Spleen (tissue), 11 donors: Measurements from ENCODE around the gene MYO3B. TPM values are rescaled to one million over a fixed set of nuclear protein-coding genes. Genes with fewer than 3 reads are reported as not detected.

Experiments used
- DNase-seq: peaks from one replicate; pipeline ENCODE4 v3.0.0-alpha.2; 2020
- H3K27ac ChIP-seq, 8 donors: fragments of 200-600 bp; sonication (generic) in 7 of 8; 1 replicate in 4 of 8; 2 replicates in 4 of 8; pipeline versions ENCODE4 v1.5.0 to v1.8.0; 2016 to 2021; ENCODE audit warnings: inconsistent platforms in 4 of 8, mild to moderate bottlenecking in 4 of 8, moderate library complexity in 1 of 8
- H3K27me3 ChIP-seq, 7 donors: fragments of 200-600 bp; sonication (generic) in 6 of 7; replicated peaks in 1 of 7; 1 replicate in 4 of 7; 2 replicates in 3 of 7; pipeline versions ENCODE4 v1.5.0 to v1.8.0; 2016 to 2021; ENCODE audit warnings: inconsistent platforms in 3 of 7, mild to moderate bottlenecking in 1 of 7
- H3K36me3 ChIP-seq, 6 donors: fragments of 200-600 bp; sonication (generic) in 5 of 6; 1 replicate in 4 of 6; 2 replicates in 2 of 6; pipeline versions ENCODE4 v1.5.0 to v1.8.0; 2016 to 2021; ENCODE audit warnings: inconsistent platforms in 2 of 6
- H3K4me1 ChIP-seq, 6 donors: fragments of 200-600 bp; sonication (generic) in 5 of 6; 1 replicate in 3 of 6; 2 replicates in 3 of 6; pipeline versions ENCODE4 v1.5.0 to v1.8.0; 2016 to 2021; ENCODE audit warnings: inconsistent platforms in 3 of 6
- H3K4me3 ChIP-seq, 8 donors: fragments of 200-600 bp; sonication (generic) in 7 of 8; 1 replicate in 4 of 8; 2 replicates in 4 of 8; pipeline versions ENCODE4 v1.5.0 to v1.8.0; 2016 to 2021; ENCODE audit warnings: inconsistent platforms in 4 of 8, mild to moderate bottlenecking in 4 of 8, moderate library complexity in 2 of 8
- H3K9me3 ChIP-seq, 8 donors: fragments of 200-600 bp; sonication (generic) in 7 of 8; 1 replicate in 4 of 8; 2 replicates in 4 of 8; pipeline versions ENCODE4 v1.5.0 to v1.8.0; 2016 to 2021; ENCODE audit warnings: inconsistent platforms in 4 of 8
- CTCF ChIP-seq, 11 experiments: fragments of 200-600 bp in 7 of 11; fragments of 450-650 bp in 4 of 11; sonication (generic) in 4 of 11; IDR thresholded peaks in 8 of 11; conservative IDR thresholded peaks in 3 of 11; 1 replicate in 7 of 11; 2 replicates in 4 of 11; pipeline versions ENCODE4 v1.4.0 to v1.8.0; 2016 to 2021; ENCODE audit warnings: antibody characterized with exemption in 11 of 11, inconsistent platforms in 4 of 11, mild to moderate bottlenecking in 1 of 11
- POLR2A ChIP-seq, 3 donors: fragments of 450-650 bp; IDR thresholded peaks; one replicate each; pipeline ENCODE4 v1.5.1; 2017; ENCODE audit warnings: antibody characterized with exemption in 3 of 3, mild to moderate bottlenecking in 1 of 3
- POLR2AphosphoS5 ChIP-seq, 3 donors: sonication (generic); formaldehyde crosslinking; IDR thresholded peaks; one replicate each; pipeline ENCODE4 v1.5.1; 2017; ENCODE audit warnings: antibody characterized with exemption in 3 of 3
- WGBS, 5 donors: extraction: QIAGEN DNeasy Blood & Tissue Kit in 3 of 5; methylation state at CpG; one replicate each; pipeline versions ENCODE4 v1.1.5 to v1.1.7; 2013 to 2018; 5-methylcytosine and 5-hydroxymethylcytosine counted together
- intact Hi-C: fragments of 100-400 bp; cut with DNase I; formaldehyde crosslinking; loops from one replicate; pipeline ENCODE4 v1.15.0; 2023; ENCODE audit warnings: low total_unique reads
- polyA plus RNA-seq, 3 donors: library from polyadenylated mRNA; stranded (reverse); fragments of 200-250 nt; gene quantifications; one replicate each; pipeline ENCODE4 v1.2.1, GENCODE V29; 2013
- total RNA-seq, 7 donors: library from RNA; depleted of rRNA in 3 of 7; stranded (reverse); fragments of >200 nt in 3 of 7; fragmentation: NEBNext Ultra II Directional in 4 of 7; extraction: Animal tissue kit (Norgen Biotek cat#: 25700) in 4 of 7; gene quantifications; one replicate each; pipeline versions ENCODE4 v1.1.0 to v1.2.1, GENCODE V29; 2016 to 2021
- donor health status: healthy with polysubstance abuse.
- donor health status: DM: no; HTN: no; CAD: no; lungs with moderate emphysema.
- donor health status: DM: no; HTN: no; CAD: no.
- donor health status: Bipolar disorder and iron deficiency.
- donor health status: healthy.
- donor health status: DM: no; HTN: no; CAD: no.
- donor health status: DM: yes; HTN: yes; CAD: no.

Gene MYO3B
- total and polyA plus RNA-seq, 10 donors, result 0.03 to 2.0 (median 0.58) TPM; not detected in 4

DNA sequence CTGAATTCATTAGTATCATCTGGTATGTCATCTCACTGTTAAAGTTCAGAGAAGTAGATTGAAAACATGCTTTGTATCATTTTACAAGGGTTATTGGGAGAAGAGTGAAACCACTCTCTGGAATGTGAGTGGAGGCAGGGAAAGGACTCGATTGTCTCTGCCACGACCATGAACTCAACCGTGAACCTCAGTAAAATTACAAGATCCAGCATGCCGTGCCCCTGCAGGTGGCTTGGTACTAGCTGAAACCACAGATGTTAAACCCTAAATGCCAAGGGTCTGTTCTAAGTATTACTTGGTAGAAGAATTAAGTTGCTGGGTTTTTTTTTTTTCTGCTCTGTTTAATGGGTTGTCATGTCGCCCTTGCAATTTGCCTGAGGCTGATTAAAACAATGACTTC lies 197.2 kb downstream of the MYO3B start:
- Histone ChIP-seq H3K27me3 (peaks cover 0 to 28% (median 0%) of the 10 kb centered on the region in 7 donors), H3K9me3 (no peaks in the 10 kb centered on the region), H3K27ac (no peak overlapping the region), H3K36me3 (no peaks in the 10 kb centered on the region), H3K4me3 (no peak overlapping the region), H3K4me1 (no peaks in the 10 kb centered on the region)
- no peak for TF ChIP-seq CTCF (IDR thresholded peaks at IDR 0.05 in 8 of 11, conservative IDR thresholded peaks at IDR 0.05 in 3 of 11)
- TF ChIP-seq POLR2A (IDR thresholded peaks at IDR 0.05), result no peak
- WGBS, 5 donors, result 52 to 71% (median 56%) methylated on average over 5 of the region's 5 CpGs
- DNase-seq, result no peak
- intact Hi-C loops, result no loop called here

GRCh38 chr2:170377500-170378207 lies 199.7 kb downstream of the MYO3B start:
- no peak for DNase-seq
- Histone ChIP-seq H3K9me3 (no peaks in the 10 kb centered on the region), H3K4me1 (no peaks in the 10 kb centered on the region), H3K4me3 (no peak overlapping the region), H3K27me3 (peaks cover 0 to 11% (median 0%) of the 10 kb centered on the region in 7 donors), H3K36me3 (no peaks in the 10 kb centered on the region), H3K27ac (no peak overlapping the region)
- no peak for TF ChIP-seq POLR2AphosphoS5 (IDR thresholded peaks at IDR 0.05)
- no peak for TF ChIP-seq CTCF (IDR thresholded peaks at IDR 0.05 in 8 of 11, conservative IDR thresholded peaks at IDR 0.05 in 3 of 11)
- TF ChIP-seq POLR2A (IDR thresholded peaks at IDR 0.05), result no peak
- intact Hi-C loops, result no loop called here
- WGBS, 5 donors, result 78 to 87% (median 82%) methylated on average over 8 of the region's 8 CpGs

GRCh38 chr2:170380267-170380666 lies 202.3 kb downstream of the MYO3B start:
- Histone ChIP-seq H3K9me3 (no peaks in the 10 kb centered on the region), H3K4me1 (no peaks in the 10 kb centered on the region), H3K4me3 (no peak overlapping the region), H3K36me3 (no peaks in the 10 kb centered on the region), H3K27me3 (peaks cover 0 to 6% (median 0%) of the 10 kb centered on the region in 7 donors), H3K27ac (no peak overlapping the region)
- 66 to 84% (median 72%) methylated on average over 4 of the region's 4 CpGs for WGBS, 5 donors
- intact Hi-C loops, result no loop called here
- DNase-seq, result no peak
- TF ChIP-seq POLR2A (IDR thresholded peaks at IDR 0.05) (no peak), POLR2AphosphoS5 (IDR thresholded peaks at IDR 0.05) (no peak), CTCF (IDR thresholded peaks at IDR 0.05 in 8 of 11, conservative IDR thresholded peaks at IDR 0.05 in 3 of 11) (no peak)

- TF ChIP-seq POLR2A (IDR thresholded peaks at IDR 0.05), result no peak
- TF ChIP-seq POLR2AphosphoS5 (IDR thresholded peaks at IDR 0.05), result no peak
- TF ChIP-seq CTCF (IDR thresholded peaks at IDR 0.05 in 8 of 11, conservative IDR thresholded peaks at IDR 0.05 in 3 of 11), result no peak
- intact Hi-C loops, result no loop called here
- Histone ChIP-seq H3K4me1 (no peaks in the 10 kb centered on the region), H3K27ac (no peak overlapping the region), H3K36me3 (no peaks in the 10 kb centered on the region), H3K27me3 (peaks cover 0 to 8% (median 0%) of the 10 kb centered on the region in 7 donors), H3K4me3 (no peak overlapping the region), H3K9me3 (no peaks in the 10 kb centered on the region)
- DNase-seq, result no peak
- 79 to 87% (median 82%) methylated on average over 2 of the region's 2 CpGs for WGBS, 5 donors
Measured at GRCh38 chr2:170381678-170382077, 203.7 kb downstream of the MYO3B start.
